GM21515 (cell line): ENCODE measurements around the gene GPR62.

Source experiments
- ATAC-seq: cut with Tn5 transposase; IDR thresholded peaks from one replicate; pipeline ENCODE4 v1.9.1; 2021; ENCODE audit not compliant: unreplicated experiment

The GPR62 gene

DNA sequence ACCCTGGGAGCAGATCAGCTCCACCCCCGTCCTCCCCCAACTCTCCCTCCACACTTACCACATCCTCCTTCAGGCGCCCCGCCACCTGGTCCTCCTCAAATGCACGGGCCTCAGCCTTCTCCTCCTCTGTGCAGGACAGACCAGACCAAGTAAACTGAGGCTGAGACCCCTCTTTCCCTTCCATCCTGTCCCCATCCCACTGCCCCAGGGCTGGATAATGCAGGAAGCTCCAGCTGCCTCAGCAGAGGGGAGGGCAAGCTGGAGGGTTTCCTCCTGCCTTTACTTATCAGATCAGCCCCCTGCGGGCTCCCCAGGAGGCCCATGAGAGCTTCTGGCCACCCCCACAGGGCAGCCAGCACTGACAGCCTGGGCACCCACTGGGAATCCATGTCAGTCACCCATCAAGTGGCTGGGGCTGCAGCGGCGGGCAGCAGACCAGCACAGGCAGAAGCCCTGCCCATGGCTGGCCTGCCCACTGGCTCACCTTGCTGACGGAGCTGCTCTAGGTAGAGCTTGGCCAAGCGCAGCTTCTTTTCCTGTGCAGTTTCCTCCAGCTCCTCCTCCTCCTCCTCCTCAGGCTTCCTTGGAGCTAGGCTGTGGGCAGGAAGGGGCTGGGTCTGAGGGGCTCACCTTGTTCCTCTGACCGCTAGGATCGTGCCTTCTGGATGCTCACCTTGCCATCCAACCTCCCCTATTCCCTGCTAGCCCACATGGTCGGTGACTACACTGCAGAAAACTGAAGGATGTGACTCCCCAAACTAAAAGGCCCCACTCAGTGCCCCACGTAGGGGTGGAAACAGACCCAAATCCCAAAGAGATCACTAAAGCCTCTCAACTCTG, 17.4 kb upstream of the GPR62 start:
- no peak for ATAC-seq

DNA sequence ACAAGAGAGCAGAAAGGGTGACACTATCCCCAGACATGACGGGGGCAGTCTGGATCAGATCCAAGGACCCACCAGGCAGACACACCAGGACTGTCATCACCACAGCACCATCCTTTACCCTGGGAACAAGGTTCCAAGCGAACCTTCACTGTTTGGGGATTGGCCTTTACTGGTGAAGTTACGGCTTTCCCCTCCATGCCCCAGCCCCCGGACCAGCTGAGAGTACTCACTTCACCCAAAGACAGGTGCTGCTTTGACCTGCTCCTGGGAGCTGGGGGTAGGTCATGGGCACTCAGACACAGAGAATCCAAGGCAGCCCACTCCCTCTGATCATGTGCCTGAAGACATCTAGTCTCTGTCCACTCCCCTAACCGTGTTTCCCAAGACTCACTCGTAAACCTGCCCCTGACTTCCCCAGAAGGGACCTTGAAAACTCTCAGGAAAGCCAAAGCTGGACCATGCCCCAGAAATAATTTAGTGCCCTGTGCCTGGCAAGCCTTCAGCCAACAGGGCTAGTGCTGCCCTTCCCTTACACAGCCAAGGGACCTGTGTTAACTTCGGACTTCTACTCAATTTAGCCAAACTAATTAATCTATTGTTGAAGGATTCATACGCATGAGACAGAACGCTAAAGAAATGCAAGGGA, 16.3 kb upstream of the GPR62 start:
- no peak for ATAC-seq

DNA sequence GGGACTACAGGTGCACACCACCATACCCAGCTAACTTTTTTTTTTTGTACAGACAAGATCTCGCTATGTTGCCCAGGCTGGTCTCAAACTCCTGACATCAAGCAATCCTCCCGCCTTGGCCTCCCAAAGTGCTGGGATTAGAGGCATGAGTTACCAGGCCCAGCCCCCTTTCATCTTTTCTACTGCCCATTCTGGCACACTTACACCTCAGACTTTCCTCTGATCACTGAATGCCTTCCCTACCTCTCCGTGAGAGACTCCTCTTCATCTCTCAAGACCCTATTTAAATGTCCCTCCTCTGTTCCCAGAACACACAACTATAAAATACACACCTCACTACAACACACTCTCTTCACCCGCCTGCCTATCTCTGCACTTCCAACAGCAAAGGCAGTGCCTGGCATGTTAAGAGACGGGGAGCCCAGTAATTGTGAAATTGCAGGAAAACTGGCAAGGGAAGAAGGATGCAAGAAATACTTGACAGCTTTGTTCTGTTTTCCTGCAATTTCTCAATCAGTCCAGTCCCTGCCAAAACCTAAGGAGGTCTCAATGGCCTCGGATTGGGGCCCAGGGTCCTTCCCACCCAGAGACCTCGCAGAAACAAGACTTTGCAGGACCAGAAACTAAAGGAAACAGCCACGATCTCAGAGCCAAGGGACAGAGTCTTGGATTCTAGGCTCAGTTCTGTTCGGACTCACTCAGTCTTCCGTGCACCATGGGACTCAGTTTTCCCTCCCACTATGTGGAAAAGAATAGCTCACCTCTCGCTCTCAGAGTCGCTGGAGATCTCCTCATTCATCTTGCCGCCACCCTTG, 14.3 kb upstream of the GPR62 start:
- ATAC-seq: no peak

DNA sequence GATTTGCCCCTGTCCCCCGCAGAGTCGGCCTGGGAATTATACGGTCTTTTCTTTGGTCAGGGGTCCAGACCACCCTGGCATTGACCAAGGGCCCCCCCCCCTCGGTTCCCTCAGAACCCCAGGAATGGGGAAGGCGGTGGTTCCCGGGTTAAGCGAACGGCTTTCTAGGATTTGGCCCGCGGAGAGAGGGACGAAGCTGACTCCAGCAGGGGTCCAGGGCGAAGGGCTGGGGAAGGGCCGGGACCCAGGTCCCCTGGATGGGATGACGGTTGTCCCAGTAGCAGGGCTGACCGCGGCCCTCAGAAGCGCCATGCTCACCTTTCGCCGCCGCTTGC, 13.8 kb upstream of the GPR62 start:
- ATAC-seq: no peak

GRCh38 chr3:51941798-51942602, 13.2 kb upstream of the GPR62 start, which contains the start of the genes PARP3 and RRP9:
PARP3 (plus strand) TSS chr3:51942363; CDS start chr3:51943356, 993 bp downstream.
RRP9 (minus strand) TSS chr3:51941904; CDS start chr3:51941867, 37 bp downstream.
- ATAC-seq: peak; percentile 90

DNA sequence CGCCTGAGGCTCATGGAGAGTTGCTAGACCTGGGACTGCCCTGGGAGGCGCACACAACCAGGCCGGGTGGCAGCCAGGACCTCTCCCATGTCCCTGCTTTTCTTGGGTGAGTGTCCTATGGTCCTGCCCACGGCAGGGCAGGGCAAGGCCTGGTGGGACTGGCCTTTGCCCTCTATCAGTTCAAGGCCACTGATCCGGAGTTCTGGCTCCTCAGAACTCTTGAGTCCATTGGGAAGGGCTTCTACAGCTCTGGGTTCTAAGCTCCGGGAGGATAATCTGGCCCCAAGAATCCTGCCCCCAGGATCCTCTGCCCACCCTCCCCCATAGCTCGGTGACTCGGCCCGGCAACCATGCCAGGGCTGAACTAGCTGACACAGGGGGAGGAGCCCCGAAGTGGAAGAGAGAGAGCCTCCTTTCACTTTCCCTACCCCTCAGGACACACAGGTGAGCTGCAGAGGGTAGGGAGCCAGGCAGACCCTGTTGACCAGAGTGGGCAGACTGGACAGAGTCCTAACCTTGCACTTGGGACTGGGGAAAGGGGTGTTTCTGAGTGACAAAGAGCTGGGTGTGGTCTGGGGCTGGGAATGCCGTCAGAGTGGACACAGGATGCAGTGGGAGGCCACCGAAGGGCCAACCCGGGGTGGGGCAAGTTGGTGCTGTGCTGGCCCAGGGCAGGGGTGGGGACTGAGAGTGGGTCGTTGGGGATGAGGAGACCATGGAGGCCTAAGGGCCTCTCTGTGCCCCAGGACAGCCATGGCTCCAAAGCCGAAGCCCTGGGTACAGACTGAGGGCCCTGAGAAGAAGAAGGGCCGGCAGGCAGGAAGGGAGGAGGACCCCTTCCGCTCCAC, 12.4 kb upstream of the GPR62 start:
- ATAC-seq: no peak

DNA sequence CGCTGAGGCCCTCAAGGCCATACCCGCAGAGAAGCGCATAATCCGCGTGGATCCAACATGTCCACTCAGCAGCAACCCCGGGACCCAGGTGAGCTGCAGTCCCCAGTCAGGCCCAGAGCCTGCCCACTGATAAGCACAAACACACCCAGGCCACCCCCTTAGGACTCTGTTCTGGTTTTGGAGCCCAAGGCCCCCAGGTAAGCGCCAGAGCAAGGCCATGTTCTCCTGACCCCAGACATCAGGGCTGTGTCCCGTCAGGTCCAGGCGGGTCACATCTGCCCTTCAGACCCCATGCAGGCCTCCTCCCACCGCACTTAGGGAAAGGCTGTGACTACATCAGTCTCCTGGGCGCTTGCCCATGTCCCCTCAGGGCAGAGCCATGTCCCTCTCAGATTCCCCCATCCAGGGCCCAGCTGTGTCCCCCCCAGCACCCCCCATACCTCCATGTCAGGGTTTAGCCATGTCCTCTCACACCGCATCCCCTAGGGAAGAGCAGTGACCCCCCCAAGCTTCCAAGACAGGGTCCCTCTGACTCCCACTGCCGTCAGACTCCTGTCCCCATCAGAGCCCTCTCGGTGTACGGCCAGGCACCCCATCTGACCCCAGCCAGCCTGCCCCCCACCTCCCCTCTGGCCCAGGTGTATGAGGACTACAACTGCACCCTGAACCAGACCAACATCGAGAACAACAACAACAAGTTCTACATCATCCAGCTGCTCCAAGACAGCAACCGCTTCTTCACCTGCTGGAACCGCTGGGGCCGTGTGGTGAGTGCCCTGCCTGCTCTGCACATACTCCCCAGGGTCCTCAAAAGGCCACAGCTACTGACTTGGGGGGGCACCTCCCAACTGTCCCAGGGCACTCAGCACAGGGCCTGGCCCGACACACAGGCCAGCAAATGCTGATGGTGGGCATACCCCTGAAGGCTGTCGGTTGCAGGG, 11.5 kb upstream of the GPR62 start:
- ATAC-seq: no peak

DNA sequence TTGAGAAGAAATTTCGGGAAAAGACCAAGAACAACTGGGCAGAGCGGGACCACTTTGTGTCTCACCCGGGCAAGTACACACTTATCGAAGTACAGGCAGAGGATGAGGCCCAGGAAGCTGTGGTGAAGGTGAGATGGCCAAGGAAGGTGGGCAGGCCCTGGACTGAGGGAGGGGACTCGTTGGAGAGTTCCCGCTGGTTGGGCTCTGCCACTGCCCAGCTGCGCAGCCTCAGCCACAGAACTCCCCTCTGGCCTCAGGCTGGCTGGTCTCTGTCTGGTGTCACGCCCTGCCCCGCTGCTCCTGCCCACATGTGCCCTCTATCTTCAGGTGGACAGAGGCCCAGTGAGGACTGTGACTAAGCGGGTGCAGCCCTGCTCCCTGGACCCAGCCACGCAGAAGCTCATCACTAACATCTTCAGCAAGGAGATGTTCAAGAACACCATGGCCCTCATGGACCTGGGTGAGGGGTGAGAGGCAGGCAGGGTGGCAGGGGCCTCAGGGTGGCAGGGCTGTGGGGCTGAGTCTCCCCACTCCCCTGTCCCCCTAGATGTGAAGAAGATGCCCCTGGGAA, 10.6 kb upstream of the GPR62 start:
- ATAC-seq: no peak

DNA sequence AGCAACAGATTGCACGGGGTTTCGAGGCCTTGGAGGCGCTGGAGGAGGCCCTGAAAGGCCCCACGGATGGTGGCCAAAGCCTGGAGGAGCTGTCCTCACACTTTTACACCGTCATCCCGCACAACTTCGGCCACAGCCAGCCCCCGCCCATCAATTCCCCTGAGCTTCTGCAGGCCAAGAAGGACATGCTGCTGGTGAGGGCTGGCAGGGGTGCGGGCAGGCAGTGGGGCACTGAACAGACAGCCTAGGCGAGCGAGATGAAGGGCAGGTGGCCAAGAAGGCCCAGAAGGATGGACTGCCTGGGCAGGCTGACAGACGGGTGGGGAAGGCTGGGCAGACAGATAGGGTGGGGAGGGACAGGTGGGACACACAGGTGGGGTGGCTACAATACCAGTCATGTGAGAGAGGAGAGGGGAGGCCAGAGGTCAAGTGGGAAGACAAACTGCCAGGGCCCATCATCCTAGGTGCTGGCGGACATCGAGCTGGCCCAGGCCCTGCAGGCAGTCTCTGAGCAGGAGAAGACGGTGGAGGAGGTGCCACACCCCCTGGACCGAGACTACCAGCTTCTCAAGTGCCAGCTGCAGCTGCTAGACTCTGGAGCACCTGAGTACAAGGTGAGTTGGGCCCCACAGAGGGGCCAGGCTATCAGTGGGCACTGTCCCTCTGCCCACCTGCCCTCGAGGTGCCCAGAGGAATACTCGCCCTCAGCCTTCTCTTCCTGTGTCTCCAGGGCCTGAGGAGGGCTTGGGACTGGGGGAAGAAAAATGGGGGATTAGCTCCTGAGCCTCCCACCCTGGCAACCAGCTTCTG, 9.9 kb upstream of the GPR62 start:
- no peak for ATAC-seq

GRCh38 chr3:51945926-51946705, 9.1 kb upstream of the GPR62 start:
- ATAC-seq: no peak

GRCh38 chr3:51946796-51947195, 8.4 kb upstream of the GPR62 start:
- ATAC-seq: no peak

DNA sequence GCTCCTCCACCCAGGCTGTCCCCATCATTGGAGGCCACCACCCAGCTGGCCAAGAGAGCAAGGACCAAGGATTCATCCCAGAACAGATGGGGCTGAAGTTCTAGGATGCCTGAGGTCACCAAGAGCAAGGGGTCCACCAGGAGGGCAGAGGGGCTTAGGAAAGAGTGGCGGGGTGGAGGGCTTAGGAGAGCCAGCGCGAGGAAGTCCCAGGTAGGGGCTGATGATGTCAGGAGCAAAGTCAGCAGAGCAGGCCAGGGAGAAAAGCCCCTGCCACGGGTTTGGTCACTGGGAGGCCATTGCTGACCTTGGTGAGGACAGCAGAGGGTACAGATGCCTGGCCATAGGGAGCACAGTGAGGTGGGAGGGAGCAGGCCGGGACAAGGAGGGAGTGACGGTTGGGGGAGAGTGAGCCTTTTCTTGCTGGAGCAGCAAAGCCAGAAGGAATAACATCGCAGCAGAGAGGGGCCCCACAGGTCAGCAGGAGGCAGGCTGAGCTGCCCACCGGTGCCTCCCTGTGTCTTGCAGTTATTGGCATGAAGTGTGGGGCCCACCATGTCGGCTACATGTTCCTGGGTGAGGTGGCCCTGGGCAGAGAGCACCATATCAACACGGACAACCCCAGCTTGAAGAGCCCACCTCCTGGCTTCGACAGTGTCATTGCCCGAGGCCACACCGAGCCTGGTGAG, 7.8 kb upstream of the GPR62 start:
- no peak for ATAC-seq

DNA sequence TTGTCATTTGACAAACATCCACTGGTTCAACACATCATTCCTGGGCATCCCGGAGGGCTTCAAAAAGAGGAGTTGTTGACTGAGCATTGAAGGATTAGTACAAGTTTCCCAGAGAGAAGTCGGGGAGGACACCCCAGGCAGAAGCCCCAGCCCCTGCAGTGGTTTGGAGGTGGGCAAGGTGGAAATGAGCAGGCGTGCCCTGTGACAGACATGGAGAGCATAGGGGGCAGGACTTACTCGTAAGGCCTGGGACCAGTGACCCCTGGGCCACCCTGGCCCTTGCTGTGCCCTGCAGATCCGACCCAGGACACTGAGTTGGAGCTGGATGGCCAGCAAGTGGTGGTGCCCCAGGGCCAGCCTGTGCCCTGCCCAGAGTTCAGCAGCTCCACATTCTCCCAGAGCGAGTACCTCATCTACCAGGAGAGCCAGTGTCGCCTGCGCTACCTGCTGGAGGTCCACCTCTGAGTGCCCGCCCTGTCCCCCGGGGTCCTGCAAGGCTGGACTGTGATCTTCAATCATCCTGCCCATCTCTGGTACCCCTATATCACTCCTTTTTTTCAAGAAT, 7.1 kb upstream of the GPR62 start:
- ATAC-seq: no peak

DNA sequence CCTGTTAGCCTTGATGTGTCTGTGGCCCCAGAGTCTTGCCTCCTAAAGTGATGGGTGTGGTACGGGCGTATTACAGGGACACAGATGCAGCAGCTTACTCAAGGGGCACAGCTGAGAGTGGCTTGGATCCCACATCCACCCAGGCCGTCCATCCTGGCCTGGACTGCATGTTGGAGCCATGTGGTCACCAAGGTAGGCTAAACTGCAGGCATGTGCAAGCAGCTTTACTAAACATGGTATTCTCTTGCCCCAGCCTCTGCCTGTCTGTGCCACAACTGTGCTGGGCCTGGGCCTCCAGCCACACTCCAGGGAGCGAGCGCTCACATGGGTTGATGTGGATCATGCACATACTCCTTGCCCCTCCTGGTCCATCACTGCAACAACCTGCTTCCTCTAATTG, 6.1 kb upstream of the GPR62 start:
- no peak for ATAC-seq

GRCh38 chr3:51950899-51951298, 4.3 kb upstream of the GPR62 start:
- no peak for ATAC-seq

- no peak for ATAC-seq
Observed at GRCh38 chr3:51953445-51953844, 1.7 kb upstream of the GPR62 start.
